IMR-90 (cell line): ENCODE measurements around the gene TMEM205. TPM values are rescaled to one million over a fixed set of nuclear protein-coding genes. Genes with fewer than 3 reads are reported as not detected.

Source experiments
- ATAC-seq: fragments of 200-7000 bp; cut with Tn5 transposase; 2 replicates; pipeline ENCODE4 v1.9.1; 2020; ENCODE audit warnings: low read depth, mild to moderate bottlenecking, moderate library complexity
- BruUV-seq: library from RNA; stranded (reverse); fragments of 400-500 nt; replicated peaks from 2 replicates; lab custom pipeline; 2021; lab: Mats Ljungman, UMichigan
- CTCF ChIA-PET: fragments of 300-600 bp; formaldehyde crosslinking; extraction: SDS; loops from one replicate; lab custom pipeline; 2021; ENCODE audit warnings: antibody characterized with exemption; lab: Yijun Ruan, JAX
- POLR2A ChIA-PET: fragments of 300-600 bp; sonication (Branson Sonifier 250); formaldehyde crosslinking; loops from one replicate; lab custom pipeline; 2022; ENCODE audit warnings: antibody characterized with exemption; ENCODE audit not compliant: unreplicated experiment; lab: Charles Lee
- DNase-seq: peaks from one replicate; pipeline ENCODE4 v3.0.0; 2013
- H2AFZ ChIP-seq: replicated peaks from 2 replicates; pipeline ENCODE3; 2013; ENCODE audit warnings: low read length, mild to moderate bottlenecking; ENCODE audit not compliant: poor library complexity
- H2AK5ac ChIP-seq: 2 replicates; pipeline ENCODE4 v1.6.1; 2013; ENCODE audit warnings: low read depth, low read length, inconsistent platforms
- H2AK9ac ChIP-seq: replicated peaks from 2 replicates; pipeline ENCODE3; 2013; ENCODE audit warnings: mild to moderate bottlenecking, low read depth, low read length, moderate library complexity; ENCODE audit not compliant: poor library complexity
- H2BK120ac ChIP-seq: 2 replicates; pipeline ENCODE4 v1.6.1; 2013; ENCODE audit warnings: low read depth, low read length, inconsistent platforms
- H2BK15ac ChIP-seq: 3 replicates; pipeline ENCODE4 v1.6.1; 2013; ENCODE audit warnings: low read depth, low read length, inconsistent platforms
- H2BK20ac ChIP-seq: 2 replicates; pipeline ENCODE4 v1.6.1; 2013; ENCODE audit warnings: low read depth, mild to moderate bottlenecking, inconsistent platforms, low read length, moderate library complexity
- H2BK5ac ChIP-seq: 2 replicates; pipeline ENCODE4 v1.6.1; 2013; ENCODE audit warnings: mild to moderate bottlenecking, low read depth, low read length, inconsistent platforms; ENCODE audit not compliant: poor library complexity, severe bottlenecking
- H3K14ac ChIP-seq: replicated peaks from 2 replicates; pipeline ENCODE4 v1.6.1; 2013; ENCODE audit warnings: low read depth, low read length, inconsistent platforms
- H3K18ac ChIP-seq: 2 replicates; pipeline ENCODE4 v1.6.1; 2013; ENCODE audit warnings: low read depth, low read length, control low read depth
- H3K23ac ChIP-seq: 2 replicates; pipeline ENCODE4 v1.6.1; 2013; ENCODE audit warnings: low read depth, low read length, inconsistent platforms
- H3K27ac ChIP-seq: 2 replicates; pipeline ENCODE4 v1.5.1; 2013; ENCODE audit warnings: mild to moderate bottlenecking, control low read depth, low read length; ENCODE audit not compliant: insufficient read depth
- H3K27me3 ChIP-seq: 2 replicates; pipeline ENCODE4 v1.6.1; 2013; ENCODE audit warnings: low read length; ENCODE audit not compliant: control insufficient read depth, insufficient read depth
- H3K36me3 ChIP-seq: 2 replicates; pipeline ENCODE4 v1.6.1; 2013; ENCODE audit warnings: low read length, mixed read lengths; ENCODE audit not compliant: control insufficient read depth, insufficient read depth
- H3K4ac ChIP-seq: 2 replicates; pipeline ENCODE4 v1.6.1; 2013; ENCODE audit warnings: low read depth, low read length, inconsistent platforms
- H3K4me1 ChIP-seq: 2 replicates; pipeline ENCODE4 v1.6.1; 2013; ENCODE audit warnings: low read length, mixed read lengths; ENCODE audit not compliant: control insufficient read depth, insufficient read depth
- H3K4me2 ChIP-seq: 2 replicates; pipeline ENCODE4 v1.6.1; 2013; ENCODE audit warnings: low read depth, mild to moderate bottlenecking, control low read depth, low read length, moderate library complexity
- H3K4me3 ChIP-seq: 2 replicates; pipeline ENCODE4 v1.5.1; 2013; ENCODE audit warnings: low read depth, mild to moderate bottlenecking, control low read depth, low read length, moderate library complexity; ENCODE audit not compliant: insufficient read depth
- H3K56ac ChIP-seq: 2 replicates; pipeline ENCODE4 v1.6.1; 2013; ENCODE audit warnings: low read length, inconsistent platforms; ENCODE audit not compliant: insufficient read depth; ENCODE audit errors: extremely low read depth
- H3K79me1 ChIP-seq, 2 experiments: 2 replicates each; pipeline ENCODE4 v1.6.1; 2013; ENCODE audit warnings: low read length in 2 of 2, inconsistent platforms in 1 of 2, low read depth in 1 of 2
- H3K9ac ChIP-seq: 2 replicates; pipeline ENCODE4 v1.6.1; 2013; ENCODE audit warnings: low read depth, low read length, control low read depth
- H3K9me1 ChIP-seq: 2 replicates; pipeline ENCODE4 v1.6.1; 2013; ENCODE audit warnings: low read length, inconsistent platforms; ENCODE audit not compliant: insufficient read depth
- H3K9me3 ChIP-seq: 2 replicates; pipeline ENCODE4 v1.6.1; 2013; ENCODE audit warnings: low read length; ENCODE audit not compliant: control insufficient read depth, insufficient read depth
- H4K20me1 ChIP-seq: 2 replicates; pipeline ENCODE4 v1.6.1; 2013; ENCODE audit warnings: low read length, inconsistent platforms; ENCODE audit not compliant: insufficient read depth
- H4K5ac ChIP-seq: 2 replicates; pipeline ENCODE4 v1.6.1; 2013; ENCODE audit warnings: mild to moderate bottlenecking, low read depth, low read length, control low read depth
- H4K8ac ChIP-seq, 2 experiments: 2 replicates each; pipeline ENCODE4 v1.6.1; 2013; ENCODE audit warnings: low read depth in 2 of 2, low read length in 2 of 2, control low read depth in 1 of 2, inconsistent platforms in 1 of 2
- H4K91ac ChIP-seq: 2 replicates; pipeline ENCODE4 v1.6.1; 2013; ENCODE audit warnings: low read depth, low read length, inconsistent platforms; ENCODE audit not compliant: insufficient read depth
- BHLHE40 ChIP-seq: fragments of 150-350 bp; IDR thresholded peaks from 2 replicates; pipeline ENCODE4 v1.6.1; 2016; ENCODE audit warnings: mild to moderate bottlenecking, low read depth, low read length
- CEBPB ChIP-seq: IDR thresholded peaks from 2 replicates; pipeline ENCODE4 v1.6.1; 2012; ENCODE audit warnings: low read depth, low read length, improper control_type of control experiment
- CHD1 ChIP-seq: IDR thresholded peaks from 2 replicates; pipeline ENCODE4 v1.6.1; 2012; ENCODE audit warnings: low read depth, low read length, improper control_type of control experiment
- ELK1 ChIP-seq: fragments of 150-350 bp; IDR thresholded peaks from 2 replicates; pipeline ENCODE4 v1.6.1; 2016; ENCODE audit warnings: low read depth, mild to moderate bottlenecking, low read length, moderate library complexity, borderline replicate concordance
- MAZ ChIP-seq: IDR thresholded peaks from 2 replicates; pipeline ENCODE4 v1.6.1; 2012; ENCODE audit warnings: low read depth, mild to moderate bottlenecking, low read length, improper control_type of control experiment, moderate library complexity, borderline replicate concordance
- MXI1 ChIP-seq: IDR thresholded peaks from 2 replicates; pipeline ENCODE4 v1.6.1; 2012; ENCODE audit warnings: low read depth, mild to moderate bottlenecking, low read length, moderate library complexity, borderline replicate concordance
- NFE2L2 ChIP-seq: fragments of 150-350 bp; IDR thresholded peaks from 2 replicates; pipeline ENCODE4 v1.6.1; 2016; ENCODE audit warnings: low read depth, mild to moderate bottlenecking, low read length
- POLR2A ChIP-seq: IDR thresholded peaks from 2 replicates; pipeline ENCODE4 v1.6.1; 2012; ENCODE audit warnings: mild to moderate bottlenecking, low read depth, low read length
- RAD21 ChIP-seq: IDR thresholded peaks from 2 replicates; pipeline ENCODE4 v1.6.1; 2012; ENCODE audit warnings: low read length, improper control_type of control experiment
- RCOR1 ChIP-seq: IDR thresholded peaks from 2 replicates; pipeline ENCODE4 v1.6.1; 2012; ENCODE audit warnings: mild to moderate bottlenecking, low read length, improper control_type of control experiment; ENCODE audit not compliant: insufficient replicate concordance
- SMC3 ChIP-seq: fragments of 150-350 bp; IDR thresholded peaks from 2 replicates; pipeline ENCODE4 v1.6.1; 2016; ENCODE audit warnings: low read depth, mild to moderate bottlenecking, antibody characterized with exemption, low read length, moderate library complexity
- whole genome bisulfite sequencing, 2 experiments: methylation state at CpG; one replicate each; pipeline versions ENCODE4 v1.1.5 to v1.1.7; 2013; ENCODE audit warnings: missing lambda C conversion rate in 2 of 2; ENCODE audit not compliant: insufficient read length in 1 of 2; ENCODE audit errors: extremely low coverage in 2 of 2; 5-methylcytosine and 5-hydroxymethylcytosine counted together
- dilution Hi-C: fragments of 300-500 bp; cut with HindIII; formaldehyde crosslinking; loops from one replicate; pipeline ENCODE4 v1.14.3; 2018; ENCODE audit warnings: low sequenced_read_pairs; ENCODE audit not compliant: unreplicated experiment
- in situ Hi-C: fragments of 300-500 bp; cut with MboI; formaldehyde crosslinking; loops from 3 replicates; pipeline ENCODE4 v1.14.3; 2019; ENCODE audit warnings: low sequenced_read_pairs, inconsistent platforms, mixed read lengths
- intact Hi-C: fragments of 100-400 bp; cut with micrococcal nuclease; formaldehyde crosslinking; loops from 2 replicates; pipeline ENCODE4 v1.10.0; 2022
- polyA plus RNA-seq, 3 experiments: library from polyadenylated mRNA; depleted of rRNA; stranded (reverse); fragments of >200 nt; gene quantifications; 2 replicates each; pipeline ENCODE4 v1.2.3, GENCODE V29; 2012; ENCODE audit warnings: low replicate concordance in 1 of 3
- total RNA-seq: library from RNA; depleted of rRNA; stranded (reverse); fragments of >200 nt; gene quantifications from 2 replicates; pipeline ENCODE4 v1.2.3, GENCODE V29; 2012
- TF ChIP-seq, protein P1 (sequence below): conservative IDR thresholded peaks from 2 replicates; pipeline ENCODE4 v1.5.1; 2012; ENCODE audit warnings: mild to moderate bottlenecking, low read depth, low read length, improper control_type of control experiment
- TF ChIP-seq, protein P2 (sequence below): fragments of 150-350 bp; IDR thresholded peaks from 2 replicates; pipeline ENCODE4 v1.6.1; 2017; ENCODE audit warnings: mild to moderate bottlenecking, antibody characterized with exemption, low read length, low read depth

TMEM205 gene
- total and polyA plus RNA-seq, 2 of the 4 experiments (the other 2 are of a cell fraction): 110 to 136 TPM

GRCh38 chr19:11347546-11348039 is 1.5 kb upstream of the TMEM205 start:
- no peak overlapping the region for H3K56ac ChIP-seq
- no peak overlapping the region for H3K9ac ChIP-seq
- dilution Hi-C loops: no loop called here
- ATAC-seq: no peak
- H3K79me1 ChIP-seq: peaks cover 10 to 23% of the 10 kb centered on the region in 2 experiments; a peak in 3 of 4 replicates
- TF ChIP-seq SMC3 (no peak), MAZ (no peak), BHLHE40 (no peak), NFE2L2 (no peak), CHD1 (no peak), MXI1 (no peak), CEBPB (no peak), RCOR1 (no peak), POLR2A (no peak), RAD21 (no peak), ELK1 (no peak)
- TF ChIP-seq, protein P1, sequence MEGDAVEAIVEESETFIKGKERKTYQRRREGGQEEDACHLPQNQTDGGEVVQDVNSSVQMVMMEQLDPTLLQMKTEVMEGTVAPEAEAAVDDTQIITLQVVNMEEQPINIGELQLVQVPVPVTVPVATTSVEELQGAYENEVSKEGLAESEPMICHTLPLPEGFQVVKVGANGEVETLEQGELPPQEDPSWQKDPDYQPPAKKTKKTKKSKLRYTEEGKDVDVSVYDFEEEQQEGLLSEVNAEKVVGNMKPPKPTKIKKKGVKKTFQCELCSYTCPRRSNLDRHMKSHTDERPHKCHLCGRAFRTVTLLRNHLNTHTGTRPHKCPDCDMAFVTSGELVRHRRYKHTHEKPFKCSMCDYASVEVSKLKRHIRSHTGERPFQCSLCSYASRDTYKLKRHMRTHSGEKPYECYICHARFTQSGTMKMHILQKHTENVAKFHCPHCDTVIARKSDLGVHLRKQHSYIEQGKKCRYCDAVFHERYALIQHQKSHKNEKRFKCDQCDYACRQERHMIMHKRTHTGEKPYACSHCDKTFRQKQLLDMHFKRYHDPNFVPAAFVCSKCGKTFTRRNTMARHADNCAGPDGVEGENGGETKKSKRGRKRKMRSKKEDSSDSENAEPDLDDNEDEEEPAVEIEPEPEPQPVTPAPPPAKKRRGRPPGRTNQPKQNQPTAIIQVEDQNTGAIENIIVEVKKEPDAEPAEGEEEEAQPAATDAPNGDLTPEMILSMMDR: no peak
- TF ChIP-seq, protein P2, sequence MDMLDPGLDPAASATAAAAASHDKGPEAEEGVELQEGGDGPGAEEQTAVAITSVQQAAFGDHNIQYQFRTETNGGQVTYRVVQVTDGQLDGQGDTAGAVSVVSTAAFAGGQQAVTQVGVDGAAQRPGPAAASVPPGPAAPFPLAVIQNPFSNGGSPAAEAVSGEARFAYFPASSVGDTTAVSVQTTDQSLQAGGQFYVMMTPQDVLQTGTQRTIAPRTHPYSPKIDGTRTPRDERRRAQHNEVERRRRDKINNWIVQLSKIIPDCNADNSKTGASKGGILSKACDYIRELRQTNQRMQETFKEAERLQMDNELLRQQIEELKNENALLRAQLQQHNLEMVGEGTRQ: no peak
- H3K23ac ChIP-seq: no peak overlapping the region
- peaks cover 8% of the 10 kb centered on the region; the same call in 1 of the 2 replicates for H3K9me3 ChIP-seq
- H4K5ac ChIP-seq: no peak overlapping the region
- H3K4me2 ChIP-seq: no peak overlapping the region
- peak overlapping the region; percentile 33 for H2AFZ ChIP-seq
- peaks cover 8% of the 10 kb centered on the region for H3K4me1 ChIP-seq
- CTCF ChIA-PET: no interaction called here
- H3K14ac ChIP-seq: no peak overlapping the region
- no peak overlapping the region for H3K4ac ChIP-seq
- POLR2A ChIA-PET: interaction anchor here (0.6 kb wide), 1 partner anchor 252 kb away, joined by 3 read pairs; no protein-coding TSS in a partner anchor
- no peak overlapping the region for H2AK5ac ChIP-seq
- intact Hi-C loops: no loop called here
- no peak overlapping the region for H3K18ac ChIP-seq
- 60% methylated on average over 3 of the region's 7 CpGs; no CpG with 5 or more reads in 1 of the 2 experiments for WGBS, 2 experiments
- no peaks in the 10 kb centered on the region for H3K27me3 ChIP-seq
- no peak overlapping the region for H2AK9ac ChIP-seq
- no peak for DNase-seq
- in situ Hi-C loops: no loop called here
- no peak overlapping the region for H2BK5ac ChIP-seq
- no peaks in the 10 kb centered on the region for H3K36me3 ChIP-seq
- H3K4me3 ChIP-seq: no peak overlapping the region
- H3K27ac ChIP-seq: no peak overlapping the region
- H3K9me1 ChIP-seq: peaks cover 5% of the 10 kb centered on the region
- H4K20me1 ChIP-seq: peaks cover 9% of the 10 kb centered on the region; the same call in 1 of the 2 replicates
- no TSS peak for BruUV-seq
- no peak overlapping the region for H2BK20ac ChIP-seq
- no peak overlapping the region for H2BK15ac ChIP-seq
- H4K8ac ChIP-seq: no peak overlapping the region
- H2BK120ac ChIP-seq: no peak overlapping the region
- H4K91ac ChIP-seq: no peak overlapping the region
